HG03565 (cell line): Measurements from ENCODE around the gene SLX4IP.

Experiments
- ATAC-seq: cut with Tn5 transposase; IDR thresholded peaks from one replicate; pipeline ENCODE4 v1.9.1; 2021; ENCODE audit warnings: mild to moderate bottlenecking, moderate library complexity; ENCODE audit not compliant: unreplicated experiment

SLX4IP gene

GRCh38 chr20:10658876-10659632, 223.9 kb downstream of the SLX4IP start:
- no peak for ATAC-seq

GRCh38 chr20:10659651-10660601, 224.8 kb downstream of the SLX4IP start:
- ATAC-seq: no peak

GRCh38 chr20:10660661-10661060, 225.6 kb downstream of the SLX4IP start:
- no peak for ATAC-seq

- no peak for ATAC-seq
These were observed 226.2 kb downstream of the SLX4IP start for GRCh38 chr20:10661261-10661660.

- no peak for ATAC-seq
These were observed 227.0 kb downstream of the SLX4IP start for GRCh38 chr20:10662151-10662550.

- no peak for ATAC-seq
These were observed 227.8 kb downstream of the SLX4IP start for GRCh38 chr20:10662661-10663458.

GRCh38 chr20:10663756-10664155, 228.7 kb downstream of the SLX4IP start:
- ATAC-seq: no peak

- ATAC-seq: no peak
These were observed 230.0 kb downstream of the SLX4IP start for GRCh38 chr20:10665027-10665561.

GRCh38 chr20:10665791-10666190, 230.7 kb downstream of the SLX4IP start:
- no peak for ATAC-seq

GRCh38 chr20:10666221-10667076, 231.3 kb downstream of the SLX4IP start:
- ATAC-seq: no peak

GRCh38 chr20:10667077-10667401, 231.9 kb downstream of the SLX4IP start:
- no peak for ATAC-seq

- no peak for ATAC-seq
These were observed 232.6 kb downstream of the SLX4IP start for GRCh38 chr20:10667560-10668167.

GRCh38 chr20:10668677-10669368, 233.7 kb downstream of the SLX4IP start:
- ATAC-seq: no peak

- no peak for ATAC-seq
These were observed 234.8 kb downstream of the SLX4IP start for GRCh38 chr20:10669843-10670446.

GRCh38 chr20:10670501-10671220, 235.6 kb downstream of the SLX4IP start:
- ATAC-seq: peak; percentile 26

- ATAC-seq: peak; percentile 29
These were observed 236.3 kb downstream of the SLX4IP start for GRCh38 chr20:10671221-10671918.

GRCh38 chr20:10671919-10672623, 237.0 kb downstream of the SLX4IP start:
- ATAC-seq: no peak
